Ovary (tissue), 3 donors: ENCODE measurements around the gene KLRB1.

Experiments
- POLR2A ChIP-seq: fragments of 450-650 bp; IDR thresholded peaks from one replicate; pipeline ENCODE4 v1.6.1; 2017; ENCODE audit warnings: antibody characterized with exemption, mild to moderate bottlenecking, moderate library complexity
- TF ChIP-seq, protein P1 (sequence below), 3 donors: fragments of 450-650 bp in 2 of 3; fragments of 200-600 bp in 1 of 3; IDR thresholded peaks; one replicate each; pipeline versions ENCODE4 v1.5.1 to v1.8.0; 2016 to 2022; ENCODE audit warnings: antibody characterized with exemption in 3 of 3, mild to moderate bottlenecking in 1 of 3
- donor health status: DM: no; HTN: no; CAD: no.

DNA sequence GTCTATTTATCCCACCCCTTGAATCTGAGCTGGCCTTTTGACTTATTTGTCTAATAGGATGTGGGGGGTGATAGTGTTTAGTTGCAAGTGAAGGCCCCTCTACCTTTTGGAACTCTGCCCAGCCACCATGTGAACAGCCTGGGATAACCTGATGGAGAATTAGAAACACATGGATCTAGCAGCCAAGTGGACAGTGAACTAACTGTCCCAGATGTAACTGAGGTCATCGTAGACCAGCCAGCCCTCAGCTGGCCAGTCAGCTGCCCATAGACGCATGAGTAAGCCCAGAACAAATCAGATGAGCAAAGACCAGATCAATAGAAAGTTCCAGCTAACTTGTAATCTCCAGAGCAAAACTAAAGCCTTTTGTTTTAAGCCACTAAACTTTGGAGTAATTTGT lies 19.0 kb downstream of the KLRB1 start:
- TF ChIP-seq, protein P1, sequence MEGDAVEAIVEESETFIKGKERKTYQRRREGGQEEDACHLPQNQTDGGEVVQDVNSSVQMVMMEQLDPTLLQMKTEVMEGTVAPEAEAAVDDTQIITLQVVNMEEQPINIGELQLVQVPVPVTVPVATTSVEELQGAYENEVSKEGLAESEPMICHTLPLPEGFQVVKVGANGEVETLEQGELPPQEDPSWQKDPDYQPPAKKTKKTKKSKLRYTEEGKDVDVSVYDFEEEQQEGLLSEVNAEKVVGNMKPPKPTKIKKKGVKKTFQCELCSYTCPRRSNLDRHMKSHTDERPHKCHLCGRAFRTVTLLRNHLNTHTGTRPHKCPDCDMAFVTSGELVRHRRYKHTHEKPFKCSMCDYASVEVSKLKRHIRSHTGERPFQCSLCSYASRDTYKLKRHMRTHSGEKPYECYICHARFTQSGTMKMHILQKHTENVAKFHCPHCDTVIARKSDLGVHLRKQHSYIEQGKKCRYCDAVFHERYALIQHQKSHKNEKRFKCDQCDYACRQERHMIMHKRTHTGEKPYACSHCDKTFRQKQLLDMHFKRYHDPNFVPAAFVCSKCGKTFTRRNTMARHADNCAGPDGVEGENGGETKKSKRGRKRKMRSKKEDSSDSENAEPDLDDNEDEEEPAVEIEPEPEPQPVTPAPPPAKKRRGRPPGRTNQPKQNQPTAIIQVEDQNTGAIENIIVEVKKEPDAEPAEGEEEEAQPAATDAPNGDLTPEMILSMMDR (IDR thresholded peaks at IDR 0.05): no peak
- TF ChIP-seq POLR2A: no peak
